ENCODE results near the gene NOC2L.

NOC2L gene

GRCh38 chr1:916173-917075 is 42.6 kb downstream of the NOC2L start:
- DNase-seq (ENCODE audit: low read depth) = no peak

DNA sequence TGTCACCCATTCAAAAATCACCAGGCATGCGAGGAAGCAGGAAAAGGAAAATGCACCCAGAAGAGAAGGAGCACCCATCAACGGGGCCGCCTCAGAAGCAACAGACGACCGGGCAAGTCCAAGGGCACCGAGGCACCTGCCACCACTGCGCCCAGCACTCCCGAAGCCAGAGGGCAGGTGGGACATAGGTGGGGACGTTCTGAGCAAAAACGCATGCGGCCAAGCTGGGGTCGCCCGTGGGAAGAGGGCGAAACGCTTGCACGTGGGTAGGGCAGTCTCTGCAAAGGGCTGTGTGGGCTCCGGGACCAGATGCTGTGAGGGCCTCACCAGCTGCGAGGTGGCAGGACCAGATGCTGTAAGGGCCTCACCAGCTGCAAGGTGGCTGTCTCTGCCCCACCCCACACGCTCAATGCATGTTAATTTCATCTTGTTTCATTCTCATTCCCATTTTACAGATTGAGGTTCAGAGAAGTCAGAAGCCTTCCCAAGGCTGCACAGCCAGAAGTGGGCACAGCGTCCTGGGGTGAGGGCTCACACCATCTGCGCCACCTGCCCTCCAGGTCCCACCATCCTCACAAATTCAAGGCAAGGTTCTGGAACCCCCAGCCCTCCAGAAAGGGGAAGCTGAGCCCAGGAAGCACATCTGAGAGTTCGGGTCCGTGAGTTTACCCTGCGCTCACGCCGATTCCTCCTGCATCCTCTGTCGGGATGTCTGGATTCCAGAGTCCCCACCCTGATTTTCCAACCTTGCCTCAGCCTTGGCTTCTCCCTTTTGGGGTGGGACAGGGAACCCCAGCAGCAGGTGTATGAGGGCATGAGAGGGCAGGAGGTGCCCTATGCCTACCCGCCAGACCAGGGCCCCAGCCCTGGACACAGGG is 43.5 kb downstream of the NOC2L start:
- no peak for DNase-seq (ENCODE audit: low read depth)

- DNase-seq (ENCODE audit: low read depth) = no peak
These were observed 44.2 kb downstream of the NOC2L start for GRCh38 chr1:914891-915280.

- DNase-seq (ENCODE audit: low read depth) = no peak
These were observed 44.7 kb downstream of the NOC2L start for GRCh38 chr1:914131-914890.

GRCh38 chr1:913491-914130 is 45.4 kb downstream of the NOC2L start:
- DNase-seq (ENCODE audit: low read depth) = no peak

- no peak for DNase-seq (ENCODE audit: low read depth)
These were observed 46.2 kb downstream of the NOC2L start for GRCh38 chr1:912740-913301.

GRCh38 chr1:911875-912739 is 46.9 kb downstream of the NOC2L start:
- DNase-seq (ENCODE audit: low read depth) = no peak

DNA sequence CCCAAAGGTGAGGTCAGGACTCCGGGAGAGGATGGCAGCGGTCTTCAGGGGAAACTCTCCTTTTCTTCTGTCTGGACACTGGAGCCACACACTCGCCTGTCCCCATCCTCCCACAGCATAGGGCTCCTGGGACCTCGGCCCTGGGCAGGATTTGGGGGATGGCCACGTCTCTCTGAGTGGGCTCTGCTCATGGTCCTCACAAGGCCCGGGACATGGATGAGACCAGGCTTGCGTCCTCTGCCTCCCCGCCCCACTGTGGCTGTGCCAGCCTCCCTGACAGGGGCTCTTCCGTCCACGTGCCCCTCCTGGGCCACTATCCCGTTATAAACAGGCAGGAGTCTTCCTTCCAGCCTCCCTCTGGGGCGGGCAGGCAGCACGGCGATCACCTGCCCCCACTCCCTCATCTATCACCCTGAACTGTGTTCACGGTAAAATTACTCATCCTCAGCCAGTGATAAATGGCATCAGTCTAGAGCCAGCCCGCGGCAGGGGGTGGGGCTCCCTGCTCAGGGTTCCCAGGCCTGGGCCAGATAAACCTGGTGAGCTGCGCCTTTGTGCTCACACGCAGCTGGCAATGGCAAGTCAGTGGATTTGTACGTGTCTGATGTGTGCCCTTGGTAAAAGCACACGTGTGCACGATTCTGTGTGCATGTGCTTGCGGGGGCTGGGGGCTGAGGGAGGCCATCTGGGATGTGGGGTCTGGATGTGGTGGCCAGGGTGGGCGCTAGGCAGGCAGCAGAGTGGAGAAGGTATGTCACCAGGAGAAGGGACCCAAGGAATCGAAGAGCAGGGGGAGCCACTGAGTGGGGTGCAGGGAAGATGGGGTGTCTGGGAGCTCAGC is 48.0 kb downstream of the NOC2L start:
- no peak for DNase-seq (ENCODE audit: low read depth)

- no peak for DNase-seq (ENCODE audit: low read depth)
These were observed 48.7 kb downstream of the NOC2L start for GRCh38 chr1:910311-910880.

DNA sequence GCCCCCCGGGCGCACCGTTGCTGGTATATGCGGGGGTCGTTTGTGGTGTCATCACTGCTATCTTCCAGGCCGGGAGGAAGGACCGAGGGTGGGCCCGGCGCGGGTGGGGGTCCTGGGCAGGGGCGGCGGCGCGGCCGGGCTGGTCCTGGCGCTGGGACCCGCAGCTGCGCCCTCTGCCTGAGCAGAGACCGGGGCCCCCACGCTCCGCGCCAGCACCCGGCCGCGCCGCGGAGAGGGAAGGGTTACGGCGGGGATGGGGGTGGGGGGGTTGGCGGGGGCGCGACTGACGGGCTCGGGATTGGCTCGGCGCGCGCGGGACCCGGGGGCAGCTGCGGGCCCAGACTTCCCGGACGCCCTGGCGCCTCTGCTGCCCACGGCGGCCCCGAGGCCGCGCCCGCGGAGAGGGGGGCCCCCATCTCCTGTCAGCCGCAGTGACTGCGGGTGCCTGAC is 49.2 kb downstream of the NOC2L start:
- DNase-seq (ENCODE audit: low read depth) = no peak

GRCh38 chr1:908661-909060 is 50.4 kb downstream of the NOC2L start:
- no peak for DNase-seq (ENCODE audit: low read depth)

DNA sequence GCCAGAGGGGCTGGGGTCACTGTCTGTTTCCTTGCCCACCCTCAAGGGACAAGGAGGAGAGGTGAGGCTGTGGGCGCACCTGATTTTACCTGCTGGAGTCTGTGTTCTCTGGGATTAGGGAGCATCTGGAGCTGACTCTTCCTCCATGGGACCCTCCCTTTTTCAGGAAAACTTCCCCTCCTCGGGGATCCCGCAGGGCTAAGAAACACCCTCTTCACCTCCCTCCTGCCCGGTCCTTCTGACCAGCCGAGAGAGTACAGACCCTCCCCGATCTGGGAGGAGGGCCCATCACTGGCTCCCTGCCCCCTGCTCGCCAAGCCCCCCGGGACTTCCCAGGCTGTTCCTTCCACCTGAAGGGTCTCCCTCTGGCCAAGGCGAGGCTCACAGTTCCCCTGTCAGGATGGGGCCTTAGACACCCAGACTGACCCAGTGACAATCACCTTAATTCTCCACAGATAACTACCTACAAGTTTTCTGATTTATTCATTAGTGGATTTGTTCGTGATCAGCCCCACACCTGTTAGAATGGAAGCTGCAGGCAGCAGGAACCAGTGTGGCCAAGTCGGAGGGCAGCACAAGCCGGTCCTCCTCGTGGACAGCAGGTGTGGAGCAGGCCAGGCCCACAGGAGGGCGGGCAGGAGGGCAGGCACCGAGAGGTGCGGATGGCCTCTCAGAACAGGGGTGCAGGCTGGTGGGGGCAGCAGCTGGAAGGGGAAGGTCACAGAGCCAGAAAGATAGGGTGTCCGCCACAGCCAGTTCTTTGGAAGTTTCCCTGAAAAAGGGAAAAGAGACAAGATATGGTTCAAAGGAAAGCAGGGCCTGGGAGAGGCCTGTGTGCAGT is 51.2 kb downstream of the NOC2L start:
- no peak for DNase-seq (ENCODE audit: low read depth)

- DNase-seq (ENCODE audit: low read depth) = no peak
These were observed 52.2 kb downstream of the NOC2L start for GRCh38 chr1:906600-907420.

DNA sequence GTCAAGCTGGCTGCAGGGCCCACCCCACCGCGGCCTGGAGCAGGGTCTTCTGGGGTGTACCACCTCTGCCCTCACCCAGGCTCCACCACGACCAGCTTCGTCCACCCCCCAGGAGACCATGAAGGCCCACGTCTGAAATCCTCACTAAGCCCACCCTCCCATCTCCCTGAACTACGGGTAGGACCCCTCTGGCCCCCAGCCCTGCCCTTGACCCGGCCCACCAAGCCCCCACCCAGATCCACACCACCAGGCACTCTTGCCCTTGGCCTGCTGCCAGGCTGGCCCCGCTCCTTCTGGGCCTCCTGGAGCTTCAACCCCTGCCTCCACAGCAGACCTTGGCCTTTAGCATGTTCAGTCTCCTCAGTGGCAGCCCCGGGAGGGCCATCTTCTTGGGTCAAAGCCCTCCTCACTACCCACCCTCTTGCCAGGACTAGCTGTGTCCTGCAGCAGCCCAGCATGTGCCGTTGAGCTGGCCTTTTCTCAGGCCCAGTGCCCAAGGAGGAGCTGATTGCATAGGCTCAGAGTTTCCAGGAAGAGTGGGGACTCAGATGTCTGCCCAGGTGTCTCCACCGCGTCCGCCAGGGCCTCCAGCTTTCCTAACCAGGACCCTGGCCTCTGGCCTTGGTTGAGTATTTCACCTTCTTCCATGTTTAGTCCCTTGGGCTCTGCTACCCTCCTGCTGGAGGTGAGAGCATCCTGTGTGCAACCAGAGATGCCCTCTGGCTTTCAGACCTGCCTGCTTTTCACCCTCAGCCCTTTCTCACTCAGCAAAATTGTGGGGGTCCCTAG is 53.1 kb downstream of the NOC2L start:
- DNase-seq (ENCODE audit: low read depth) = no peak

- no peak for DNase-seq (ENCODE audit: low read depth)
These were observed 53.8 kb downstream of the NOC2L start for GRCh38 chr1:905071-905749.
